Osteoblast (primary cell): ENCODE results near the gene IL22RA1. TPM values are rescaled to one million over a fixed set of nuclear protein-coding genes. Genes with fewer than 3 reads are reported as not detected.

Source experiments
- DNase-seq: peaks from one replicate; pipeline ENCODE4 v3.0.0; 2011; ENCODE audit warnings: low spot score, mixed read lengths; ENCODE audit not compliant: insufficient read length; ENCODE audit errors: missing footprints
- H2AFZ ChIP-seq: 2 replicates; pipeline ENCODE4 v1.6.0; 2011; ENCODE audit warnings: mild to moderate bottlenecking, low read length
- H3K27ac ChIP-seq: 2 replicates; pipeline ENCODE4 v1.5.1; 2011; ENCODE audit warnings: mild to moderate bottlenecking, low read depth, low read length, moderate library complexity
- H3K27me3 ChIP-seq: 2 replicates; pipeline ENCODE4 v1.6.0; 2012; ENCODE audit warnings: mild to moderate bottlenecking, control low read depth, inconsistent platforms, low read length, moderate library complexity; ENCODE audit not compliant: insufficient read depth
- H3K36me3 ChIP-seq: 2 replicates; pipeline ENCODE4 v1.5.1; 2011; ENCODE audit warnings: mild to moderate bottlenecking, low read length, control low read depth, moderate library complexity; ENCODE audit not compliant: insufficient read depth
- H3K4me1 ChIP-seq: 2 replicates; pipeline ENCODE4 v1.5.1; 2011; ENCODE audit warnings: mild to moderate bottlenecking, low read length, control low read depth, moderate library complexity; ENCODE audit not compliant: insufficient read depth
- H3K4me2 ChIP-seq: 2 replicates; pipeline ENCODE4 v1.6.0; 2011; ENCODE audit warnings: mild to moderate bottlenecking, low read length; ENCODE audit not compliant: insufficient read depth
- H3K4me3 ChIP-seq: fragments of 200-600 bp; sonication (generic); 3 replicates; pipeline ENCODE4 v1.5.1; 2012; ENCODE audit warnings: mild to moderate bottlenecking, low read length, inconsistent platforms; ENCODE audit not compliant: insufficient read depth
- H3K79me2 ChIP-seq: 2 replicates; pipeline ENCODE4 v1.6.0; 2012; ENCODE audit warnings: mild to moderate bottlenecking, low read length, control low read depth, inconsistent platforms; ENCODE audit not compliant: insufficient read depth
- H3K9me3 ChIP-seq: 2 replicates; pipeline ENCODE4 v1.5.1; 2011; ENCODE audit warnings: low read depth, low read length, control low read depth
- H4K20me1 ChIP-seq: 2 replicates; pipeline ENCODE4 v1.6.0; 2012; ENCODE audit warnings: mild to moderate bottlenecking, low read length, control low read depth; ENCODE audit not compliant: insufficient read depth
- total RNA-seq: library from RNA; depleted of rRNA; stranded (reverse); fragments of >200 nt; gene quantifications from 2 replicates; pipeline ENCODE4 v1.2.3, GENCODE V29; 2012
- TF ChIP-seq, protein P1 (sequence below): IDR thresholded peaks from 2 replicates; pipeline ENCODE4 v1.5.1; 2011; ENCODE audit warnings: mild to moderate bottlenecking, low read depth, low read length, moderate library complexity; ENCODE audit errors: extremely low read depth

IL22RA1 gene
- total RNA-seq, 1 donor: under 0.01 TPM

- TF ChIP-seq, protein P1, sequence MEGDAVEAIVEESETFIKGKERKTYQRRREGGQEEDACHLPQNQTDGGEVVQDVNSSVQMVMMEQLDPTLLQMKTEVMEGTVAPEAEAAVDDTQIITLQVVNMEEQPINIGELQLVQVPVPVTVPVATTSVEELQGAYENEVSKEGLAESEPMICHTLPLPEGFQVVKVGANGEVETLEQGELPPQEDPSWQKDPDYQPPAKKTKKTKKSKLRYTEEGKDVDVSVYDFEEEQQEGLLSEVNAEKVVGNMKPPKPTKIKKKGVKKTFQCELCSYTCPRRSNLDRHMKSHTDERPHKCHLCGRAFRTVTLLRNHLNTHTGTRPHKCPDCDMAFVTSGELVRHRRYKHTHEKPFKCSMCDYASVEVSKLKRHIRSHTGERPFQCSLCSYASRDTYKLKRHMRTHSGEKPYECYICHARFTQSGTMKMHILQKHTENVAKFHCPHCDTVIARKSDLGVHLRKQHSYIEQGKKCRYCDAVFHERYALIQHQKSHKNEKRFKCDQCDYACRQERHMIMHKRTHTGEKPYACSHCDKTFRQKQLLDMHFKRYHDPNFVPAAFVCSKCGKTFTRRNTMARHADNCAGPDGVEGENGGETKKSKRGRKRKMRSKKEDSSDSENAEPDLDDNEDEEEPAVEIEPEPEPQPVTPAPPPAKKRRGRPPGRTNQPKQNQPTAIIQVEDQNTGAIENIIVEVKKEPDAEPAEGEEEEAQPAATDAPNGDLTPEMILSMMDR: no peak
Measured at GRCh38 chr1:24155011-24155782, 12.3 kb upstream of the IL22RA1 start.

GRCh38 chr1:24154215-24154614, 11.3 kb upstream of the IL22RA1 start:
- DNase-seq: no peak
- Histone ChIP-seq H2AFZ (no peak overlapping the region), H3K4me2 (no peak overlapping the region), H3K36me3 (no peaks in the 10 kb centered on the region), H3K27me3 (peaks cover 34% of the 10 kb centered on the region), H3K4me1 (peaks cover 7% of the 10 kb centered on the region), H3K9me3 (no peaks in the 10 kb centered on the region), H4K20me1 (no peaks in the 10 kb centered on the region), H3K4me3 (no peak overlapping the region), H3K27ac (no peak overlapping the region), H3K79me2 (no peaks in the 10 kb centered on the region)
- TF ChIP-seq, protein P1: no peak

More at GRCh38 chr1:24155011-24155782, 12.3 kb upstream of the IL22RA1 start:
- Histone ChIP-seq H4K20me1 (no peaks in the 10 kb centered on the region), H3K4me2 (no peak overlapping the region), H3K9me3 (no peaks in the 10 kb centered on the region), H3K4me1 (peaks cover 3% of the 10 kb centered on the region), H3K36me3 (no peaks in the 10 kb centered on the region), H3K27me3 (peaks cover 36% of the 10 kb centered on the region), H2AFZ (no peak overlapping the region), H3K27ac (no peak overlapping the region), H3K79me2 (no peaks in the 10 kb centered on the region), H3K4me3 (no peak overlapping the region)
- no peak for DNase-seq

DNA sequence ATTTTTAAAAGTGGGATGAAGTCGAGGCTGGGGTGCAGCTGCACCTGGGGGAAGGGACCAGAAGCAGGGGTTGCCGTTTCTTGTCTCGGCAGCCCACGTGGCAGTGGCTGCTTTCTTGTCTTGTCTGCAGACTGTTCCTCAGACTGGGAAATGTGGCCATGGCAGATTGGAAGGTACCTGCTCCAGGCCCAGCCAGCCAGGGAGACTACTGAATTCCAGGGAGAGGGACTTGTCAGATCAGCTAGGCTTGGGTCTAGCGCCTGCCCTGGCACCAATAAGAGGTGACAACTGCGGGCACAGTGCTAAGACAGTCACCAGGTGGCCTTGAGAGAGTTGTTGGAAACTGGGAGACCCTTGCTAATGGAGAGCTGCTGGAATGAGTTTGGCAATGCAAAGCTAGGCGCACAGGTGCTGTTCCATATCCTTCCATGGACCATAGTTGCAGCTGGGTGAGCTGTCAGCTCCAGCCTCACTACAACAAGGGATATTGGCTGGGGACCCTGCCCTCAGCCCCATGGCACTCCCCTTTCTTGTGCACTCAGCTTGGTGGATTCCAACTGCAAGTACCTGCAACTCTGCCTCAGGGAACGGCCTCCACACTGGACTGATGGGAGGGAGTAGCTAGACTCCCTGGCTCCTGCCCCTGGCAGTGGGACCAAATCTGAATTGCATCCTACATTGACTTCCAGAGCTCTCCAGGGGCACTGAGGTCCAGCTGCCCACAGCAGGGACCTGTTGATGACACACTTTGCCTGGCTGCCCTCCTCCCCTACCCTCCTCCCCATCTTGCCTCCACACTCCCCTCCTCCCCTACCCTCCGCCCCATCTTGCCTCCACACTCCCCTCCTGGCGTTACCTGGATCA, 9.9 kb upstream of the IL22RA1 start:
- Histone ChIP-seq H4K20me1 (no peaks in the 10 kb centered on the region), H2AFZ (no peak overlapping the region), H3K4me1 (peaks cover 7% of the 10 kb centered on the region), H3K36me3 (no peaks in the 10 kb centered on the region), H3K79me2 (no peaks in the 10 kb centered on the region), H3K27me3 (peaks cover 34% of the 10 kb centered on the region), H3K4me2 (no peak overlapping the region), H3K4me3 (no peak overlapping the region), H3K9me3 (no peaks in the 10 kb centered on the region), H3K27ac (no peak overlapping the region)
- no peak for DNase-seq
- TF ChIP-seq, protein P1: no peak

- TF ChIP-seq, protein P1: no peak
- Histone ChIP-seq H3K9me3 (no peaks in the 10 kb centered on the region), H4K20me1 (no peaks in the 10 kb centered on the region), H3K4me1 (peaks cover 7% of the 10 kb centered on the region), H3K4me3 (no peak overlapping the region), H3K4me2 (no peak overlapping the region), H2AFZ (no peak overlapping the region), H3K36me3 (no peaks in the 10 kb centered on the region), H3K27me3 (peaks cover 32% of the 10 kb centered on the region), H3K27ac (no peak overlapping the region), H3K79me2 (no peaks in the 10 kb centered on the region)
- DNase-seq: no peak
Measured at GRCh38 chr1:24151175-24151533, 8.2 kb upstream of the IL22RA1 start.
